T47D (cell line): ENCODE measurements around the gene MFN1.

ENCODE experiments used
- DNase-seq, 2 experiments: peaks; one replicate each; pipeline versions ENCODE4 v3.0.0 to v3.0.0-alpha.2; 2011 to 2012; ENCODE audit warnings: low read depth in 1 of 2, low spot score in 1 of 2
- JUND ChIP-seq: IDR thresholded peaks from 2 replicates; pipeline ENCODE4 v1.6.1; 2012; ENCODE audit warnings: low read depth
- in situ Hi-C: cut with HindIII; loops from 2 replicates; pipeline ENCODE4 v1.10.0; 2016; ENCODE audit warnings: low sequenced_read_pairs, low pct_unique_long_range_greater_than_20kb

Gene MFN1

DNA sequence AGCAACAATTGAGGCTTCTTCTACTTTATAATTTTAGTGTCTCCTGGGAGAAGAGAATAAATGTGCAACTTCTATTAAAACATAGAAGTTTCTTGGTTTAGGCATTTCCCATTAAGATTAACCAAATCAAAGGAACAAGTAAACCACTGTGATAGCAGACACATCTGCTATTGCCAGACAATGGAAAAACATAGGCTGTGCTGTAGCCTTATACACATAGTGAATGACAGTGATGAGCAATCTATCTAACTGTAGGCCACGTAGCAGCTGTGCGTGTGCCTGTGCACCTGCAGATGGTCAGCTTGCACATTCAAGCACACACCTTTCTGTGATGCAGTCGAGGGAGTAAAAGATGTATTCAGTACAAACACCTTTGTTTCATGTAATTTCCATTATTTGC lies 71.1 kb downstream of the MFN1 start:
- in situ Hi-C loops = no loop called here
- no peak for TF ChIP-seq JUND
- no peak for DNase-seq

DNA sequence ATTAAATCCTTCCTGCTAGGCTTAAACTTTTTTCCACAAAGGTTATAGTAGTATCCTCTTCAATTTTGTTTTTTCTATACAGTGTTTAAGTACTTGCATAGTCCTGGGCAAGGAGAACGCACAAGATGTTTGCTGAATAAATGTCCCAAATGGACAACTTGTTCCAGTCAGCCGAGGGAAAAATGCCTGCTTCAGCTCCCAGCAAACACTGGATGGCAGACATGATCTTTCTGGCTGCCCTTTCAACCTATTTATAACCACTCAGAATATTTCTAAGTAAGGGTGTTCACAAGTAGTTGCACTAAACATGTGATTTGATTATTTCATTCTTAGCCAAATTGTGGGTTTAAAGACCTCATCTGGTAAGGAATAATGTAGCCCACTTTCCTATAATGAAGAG lies 74.0 kb downstream of the MFN1 start:
- no peak for TF ChIP-seq JUND
- DNase-seq = peak; percentile 69 to 83
- in situ Hi-C loops = no loop called here

DNA sequence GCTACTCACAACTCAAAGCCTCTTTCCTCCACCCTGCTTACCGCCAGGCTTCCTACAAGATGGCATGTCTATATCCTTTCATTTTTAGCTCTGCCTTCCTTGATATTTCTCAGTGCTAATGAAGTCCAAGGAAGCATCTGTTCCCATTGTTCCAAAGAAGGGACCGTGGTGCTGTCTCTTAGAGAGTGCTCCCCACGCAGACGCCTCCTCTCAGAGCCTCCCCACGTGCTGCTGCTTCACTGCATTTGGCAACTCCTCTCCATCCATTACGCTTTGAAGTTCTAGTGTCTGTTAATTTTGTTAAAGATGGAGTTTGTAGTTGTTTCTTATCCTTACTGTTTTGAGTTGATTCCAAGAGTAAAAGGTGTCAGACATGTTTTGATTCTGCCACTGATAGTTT lies 77.6 kb downstream of the MFN1 start:
- TF ChIP-seq JUND = no peak
- in situ Hi-C loops = no loop called here
- no peak for DNase-seq

DNA sequence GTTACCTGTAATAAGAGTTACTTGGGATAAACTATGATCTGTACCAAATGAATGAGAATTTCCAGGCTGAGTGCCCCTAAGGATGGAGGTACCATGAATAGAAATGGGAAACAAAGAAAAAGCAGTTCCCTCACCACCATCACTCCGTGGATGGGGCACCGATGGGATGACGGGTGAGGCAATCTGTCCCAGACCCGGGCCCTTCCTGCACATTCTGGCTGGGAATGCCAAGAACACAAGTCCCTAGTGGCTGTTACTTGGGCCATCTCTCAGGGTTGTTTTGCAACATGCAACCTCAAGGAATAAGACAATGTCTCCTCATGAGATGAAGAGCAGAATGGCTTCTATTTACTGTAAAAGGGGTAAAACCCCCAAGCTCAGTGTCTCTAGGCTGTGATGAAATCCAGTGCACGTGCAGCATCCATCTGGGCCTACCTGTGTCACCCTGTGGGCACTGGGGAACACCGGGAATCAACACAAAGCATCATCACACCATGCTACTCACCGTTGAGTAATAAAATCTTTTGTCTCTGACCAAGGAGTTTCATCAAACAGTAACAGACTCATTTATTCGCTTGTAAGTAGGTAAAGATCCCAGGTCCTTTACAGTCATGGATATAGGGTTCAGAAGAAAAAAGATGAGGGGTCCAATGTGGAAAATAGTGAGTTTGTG lies 81.5 kb downstream of the MFN1 start:
- TF ChIP-seq JUND = no peak
- no peak for DNase-seq
- in situ Hi-C loops = no loop called here

DNA sequence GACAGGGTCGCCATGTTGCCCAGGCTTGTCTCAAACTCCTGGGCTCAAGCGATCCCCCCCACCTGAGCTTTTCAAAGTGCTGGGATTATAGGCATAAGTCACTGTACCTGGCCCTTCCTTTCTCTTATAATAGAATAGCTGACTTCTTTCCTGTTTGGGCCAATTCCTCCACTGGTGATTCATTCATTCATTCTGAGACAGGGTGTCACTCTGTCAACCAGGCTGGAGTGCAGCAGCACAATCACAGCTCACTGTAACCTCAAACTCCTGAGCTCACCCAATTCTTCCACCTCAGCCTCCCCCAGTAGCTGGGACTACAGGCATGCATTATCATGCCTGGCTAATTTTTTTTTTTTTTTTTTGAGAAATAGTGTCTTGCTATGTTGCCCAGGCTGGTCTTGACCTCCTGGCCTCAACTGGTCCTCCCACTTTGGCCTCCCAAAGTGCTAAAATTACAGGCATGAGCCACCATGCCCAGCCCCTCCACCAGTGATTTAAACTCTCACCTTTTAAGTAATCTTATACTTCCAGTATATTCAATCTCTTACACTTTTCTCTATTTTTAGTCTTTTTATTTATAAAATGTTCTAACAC lies 82.9 kb downstream of the MFN1 start:
- no peak for DNase-seq
- in situ Hi-C loops = no loop called here
- no peak for TF ChIP-seq JUND

DNA sequence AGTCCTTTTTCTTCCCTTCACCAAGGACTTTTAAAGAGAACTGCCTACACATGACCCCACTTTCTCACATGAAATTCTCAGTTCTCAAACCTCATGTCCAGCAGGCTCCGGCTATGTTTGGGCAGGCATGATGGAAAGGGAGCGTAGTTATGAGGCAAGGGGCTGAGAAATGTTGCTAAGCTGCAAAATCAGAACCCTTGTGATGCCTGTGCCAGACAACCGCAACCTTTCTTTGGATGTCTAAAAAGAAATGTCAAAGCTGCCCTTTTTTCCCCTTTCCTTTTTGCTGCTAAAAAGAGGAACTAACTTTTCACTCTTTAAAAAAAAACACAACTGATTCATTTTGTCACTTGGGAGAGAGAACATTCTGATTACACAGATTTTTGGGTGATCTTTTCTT lies 84.5 kb downstream of the MFN1 start:
- TF ChIP-seq JUND = no peak
- in situ Hi-C loops = no loop called here
- DNase-seq = no peak

DNA sequence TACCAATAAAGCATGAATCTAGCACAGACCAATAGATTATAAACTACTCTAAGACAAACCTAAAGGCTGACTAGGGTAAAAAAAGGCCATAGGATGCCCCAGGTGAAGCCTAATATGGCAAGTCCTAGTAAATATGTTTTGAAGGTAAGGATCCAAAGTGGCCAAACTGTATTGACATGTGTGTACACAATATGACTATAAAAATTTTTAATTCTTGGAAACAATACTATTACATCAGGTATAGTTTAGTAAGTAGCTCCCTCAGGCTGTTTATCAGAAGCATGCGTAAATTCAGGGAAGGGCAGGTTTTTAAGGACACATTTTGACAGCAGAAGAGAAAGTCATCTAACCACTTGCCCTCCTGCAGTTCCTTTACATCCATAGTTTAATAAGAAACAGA lies 84.9 kb downstream of the MFN1 start:
- no peak for DNase-seq
- TF ChIP-seq JUND = no peak
- in situ Hi-C loops = no loop called here

DNA sequence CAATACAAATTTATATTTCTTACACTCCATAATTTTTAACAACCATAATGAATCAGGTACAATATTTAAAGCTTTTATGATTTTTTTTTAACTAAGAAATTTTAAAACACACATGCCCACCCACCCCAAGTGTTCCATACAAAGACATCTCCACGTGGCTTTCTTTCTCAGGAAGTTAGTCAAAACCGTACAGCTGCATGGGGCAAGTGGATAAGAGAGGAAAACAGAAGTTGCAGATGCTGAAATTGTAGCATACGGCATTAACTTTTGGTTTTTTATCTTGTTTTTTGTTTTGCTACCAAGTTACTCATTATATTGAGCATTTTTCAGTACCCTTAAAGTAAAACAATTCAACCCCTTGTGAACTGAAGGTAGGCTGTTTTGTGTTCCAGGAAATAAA lies 89.0 kb downstream of the MFN1 start:
- no peak for DNase-seq
- TF ChIP-seq JUND = no peak
- in situ Hi-C loops = no loop called here

DNA sequence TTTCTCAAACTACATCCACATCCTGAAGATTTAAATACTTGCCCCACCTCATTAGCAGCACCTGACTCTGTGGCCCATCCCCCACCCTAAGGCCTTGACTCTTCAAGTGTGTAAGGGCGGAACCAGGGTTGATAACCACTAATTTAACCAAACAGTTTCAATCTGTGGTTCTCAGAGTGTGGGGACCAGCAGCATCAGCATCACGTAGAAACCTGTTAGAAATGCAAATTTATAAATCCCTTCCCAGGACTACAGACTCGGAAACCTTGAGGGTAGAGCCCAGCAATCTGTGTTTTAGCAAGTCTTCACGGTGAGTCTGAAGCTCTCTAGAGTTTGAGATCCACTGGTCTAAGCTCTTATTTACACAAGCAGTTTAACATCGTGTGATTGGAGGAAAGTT lies 91.3 kb downstream of the MFN1 start:
- no peak for TF ChIP-seq JUND
- in situ Hi-C loops = no loop called here
- DNase-seq = no peak
